WTC11 (cell line): ENCODE measurements around the gene INSYN1. TPM values are rescaled to one million over a fixed set of nuclear protein-coding genes. Genes with fewer than 3 reads are reported as not detected.

ENCODE experiments used
- ATAC-seq: fragments of 200-7000 bp; cut with Tn5 transposase; 2 replicates; pipeline ENCODE4 v1.10.0; 2021; ENCODE audit warnings: mild to moderate bottlenecking, moderate library complexity
- CTCF ChIA-PET: fragments of 300-600 bp; sonication (Branson Sonifier 250); formaldehyde crosslinking; loops from one replicate; lab custom pipeline; 2021; ENCODE audit warnings: antibody characterized with exemption; lab: Charles Lee
- POLR2A ChIA-PET: fragments of 350-600 bp; sonication (Branson Sonifier 250); formaldehyde crosslinking; loops from one replicate; lab custom pipeline; 2021; ENCODE audit warnings: antibody characterized with exemption; lab: Charles Lee
- DNase-seq: peaks from one replicate; pipeline ENCODE4 v3.0.0; 2021; ENCODE audit warnings: low spot score
- H3K27ac Mint-ChIP-seq: 2 replicates; pipeline ENCODE4 v1.8.0; 2021; ENCODE audit warnings: mixed read lengths
- H3K27me3 Mint-ChIP-seq: 2 replicates; pipeline ENCODE4 v1.8.0; 2021; ENCODE audit warnings: low read depth, mild to moderate bottlenecking, moderate library complexity, mixed read lengths
- H3K36me3 Mint-ChIP-seq: 2 replicates; pipeline ENCODE4 v1.8.0; 2021; ENCODE audit warnings: mixed read lengths
- H3K4me1 Mint-ChIP-seq: 2 replicates; pipeline ENCODE4 v1.8.0; 2022; ENCODE audit warnings: mixed read lengths
- H3K4me3 Mint-ChIP-seq: 2 replicates; pipeline ENCODE4 v1.8.0; 2021; ENCODE audit warnings: mild to moderate bottlenecking, moderate library complexity, mixed read lengths
- H3K9me3 Mint-ChIP-seq: 2 replicates; pipeline ENCODE4 v1.8.0; 2021; ENCODE audit warnings: mixed read lengths
- AFF4 ChIP-seq: sonication (generic); formaldehyde crosslinking; IDR thresholded peaks from 2 replicates; pipeline ENCODE4 v1.8.1; 2023; ENCODE audit warnings: mild to moderate bottlenecking, missing genetic modification reagents, borderline replicate concordance
- ATF2 ChIP-seq: sonication (generic); formaldehyde crosslinking; IDR thresholded peaks from 2 replicates; pipeline ENCODE4 v1.8.1; 2022; ENCODE audit warnings: low read depth, missing genetic modification reagents, borderline replicate concordance
- CDX4 ChIP-seq: fragments of 250-450 bp; sonication (Bioruptor Pico); IDR thresholded peaks from 2 replicates; pipeline ENCODE4 v1.9.0; 2021; ENCODE audit warnings: moderate library complexity, mild to moderate bottlenecking, inconsistent platforms, borderline replicate concordance
- ELF4 ChIP-seq: sonication (generic); formaldehyde crosslinking; IDR thresholded peaks from 2 replicates; pipeline ENCODE4 v1.8.1; 2022; ENCODE audit warnings: low read depth, mild to moderate bottlenecking, moderate library complexity, missing genetic modification reagents
- FOXJ3 ChIP-seq: sonication (generic); formaldehyde crosslinking; IDR thresholded peaks from 2 replicates; pipeline ENCODE4 v1.9.0; 2021; ENCODE audit warnings: missing genetic modification reagents, mild to moderate bottlenecking, borderline replicate concordance
- IRF2 ChIP-seq: sonication (generic); formaldehyde crosslinking; IDR thresholded peaks from 2 replicates; pipeline ENCODE4 v1.8.0; 2022; ENCODE audit warnings: low read depth, missing genetic modification reagents, borderline replicate concordance
- KAT7 ChIP-seq: sonication (generic); formaldehyde crosslinking; IDR thresholded peaks from 2 replicates; pipeline ENCODE4 v1.8.1; 2023; ENCODE audit warnings: missing genetic modification reagents, mild to moderate bottlenecking, borderline replicate concordance
- MXD4 ChIP-seq: fragments of 250-450 bp; sonication (Bioruptor Pico); IDR thresholded peaks from 2 replicates; pipeline ENCODE4 v1.8.0; 2021; ENCODE audit warnings: mild to moderate bottlenecking, moderate library complexity, borderline replicate concordance
- NFE2L1 ChIP-seq: sonication (generic); formaldehyde crosslinking; IDR thresholded peaks from 2 replicates; pipeline ENCODE4 v1.8.1; 2023; ENCODE audit warnings: missing genetic modification reagents
- NR1H2 ChIP-seq: sonication (generic); formaldehyde crosslinking; IDR thresholded peaks from 2 replicates; pipeline ENCODE4 v1.9.0; 2021; ENCODE audit warnings: mild to moderate bottlenecking, moderate library complexity, missing genetic modification reagents
- NR3C1 ChIP-seq: sonication (generic); formaldehyde crosslinking; conservative IDR thresholded peaks from 2 replicates; pipeline ENCODE4 v1.8.1; 2023; ENCODE audit warnings: low read depth, mild to moderate bottlenecking, missing genetic modification reagents
- PREB ChIP-seq: sonication (generic); formaldehyde crosslinking; IDR thresholded peaks from 2 replicates; pipeline ENCODE4 v1.8.1; 2022; ENCODE audit warnings: mild to moderate bottlenecking, missing genetic modification reagents, moderate library complexity, borderline replicate concordance
- SOX15 ChIP-seq: fragments of 250-450 bp; sonication (Bioruptor Pico); IDR thresholded peaks from 2 replicates; pipeline ENCODE4 v1.9.0; 2021; ENCODE audit warnings: mild to moderate bottlenecking
- SP1 ChIP-seq: sonication (generic); formaldehyde crosslinking; conservative IDR thresholded peaks from 2 replicates; pipeline ENCODE4 v1.8.1; 2022; ENCODE audit warnings: missing genetic modification reagents
- TEAD1 ChIP-seq: sonication (generic); formaldehyde crosslinking; IDR thresholded peaks from 2 replicates; pipeline ENCODE4 v1.8.0; 2022; ENCODE audit warnings: mild to moderate bottlenecking, missing genetic modification reagents
- TP53 ChIP-seq: sonication (generic); formaldehyde crosslinking; IDR thresholded peaks from 2 replicates; pipeline ENCODE4 v1.8.1; 2023; ENCODE audit warnings: mild to moderate bottlenecking, missing genetic modification reagents
- ZMAT4 ChIP-seq: fragments of 250-450 bp; sonication (Bioruptor Pico); IDR thresholded peaks from 2 replicates; pipeline ENCODE4 v1.9.0; 2021; ENCODE audit warnings: mild to moderate bottlenecking
- ZNF138 ChIP-seq: sonication (generic); formaldehyde crosslinking; conservative IDR thresholded peaks from 2 replicates; pipeline ENCODE4 v1.8.1; 2022; ENCODE audit warnings: mild to moderate bottlenecking, moderate library complexity, missing genetic modification reagents
- ZNF219 ChIP-seq: sonication (generic); formaldehyde crosslinking; IDR thresholded peaks from 2 replicates; pipeline ENCODE4 v1.8.0; 2023; ENCODE audit warnings: missing genetic modification reagents, mild to moderate bottlenecking, borderline replicate concordance
- total RNA-seq: library from RNA; stranded (reverse); gene quantifications from 3 replicates; pipeline ENCODE4 v1.2.3, GENCODE V29; 2021

The INSYN1 gene
- total RNA-seq, 1 experiment from 2014 or later = 11.9 TPM

- Mint-ChIP-seq H3K36me3 (no peaks in the 10 kb centered on the region), H3K4me3 (no peak overlapping the region; the same call in 1 of the 2 replicates), H3K27me3 (no peaks in the 10 kb centered on the region; the same call in 1 of the 2 replicates), H3K4me1 (peaks cover 28% of the 10 kb centered on the region), H3K9me3 (peaks cover 6% of the 10 kb centered on the region), H3K27ac (no peak overlapping the region)
- peak; percentile 77 for ATAC-seq
- ChIA-PET CTCF (interaction anchor here (0.9 to 2.5 kb wide), 13 partner anchors 9 to 208 kb away, joined by 3 to 16 read pairs (median 7); partner anchors contain the start of genes INSYN1 and TBC1D21), POLR2A (interaction anchor here (0.9 to 1.1 kb wide), 4 partner anchors 9 to 135 kb away, joined by 3 to 4 read pairs (median 3); partner anchors contain the start of gene NPTN)
- DNase-seq = peak; percentile 57
- no peak for TF ChIP-seq KAT7 (CRISPR knock-in tag)
- no peak for TF ChIP-seq AFF4 (CRISPR knock-in tag)
- TF ChIP-seq ZNF138 = no peak
- no peak for TF ChIP-seq NR3C1
- no peak for TF ChIP-seq SOX15 (CRISPR knock-in tag)
- TF ChIP-seq FOXJ3 = no peak
- TF ChIP-seq TEAD1 = no peak
Measured at GRCh38 chr15:73767806-73768501, 14.8 kb upstream of the INSYN1 start.

- ChIA-PET CTCF (no interaction called here), POLR2A (no interaction called here)
- no peaks in the 10 kb centered on the region for H3K36me3 Mint-ChIP-seq
- no peak overlapping the region for H3K4me3 Mint-ChIP-seq
- peaks cover 6% of the 10 kb centered on the region for H3K9me3 Mint-ChIP-seq
- DNase-seq = no peak
- no peak for ATAC-seq
- no peaks in the 10 kb centered on the region; the same call in 1 of the 2 replicates for H3K27me3 Mint-ChIP-seq
- H3K27ac Mint-ChIP-seq = no peak overlapping the region
- peaks cover 25% of the 10 kb centered on the region for H3K4me1 Mint-ChIP-seq
- TF ChIP-seq PREB (no peak), CDX4 (no peak), NFE2L1 (no peak), TP53 (CRISPR knock-in tag) (no peak), NR3C1 (no peak), SP1 (CRISPR knock-in tag) (no peak), IRF2 (no peak), NR1H2 (CRISPR knock-in tag) (no peak), MXD4 (CRISPR knock-in tag) (no peak), ELF4 (no peak), ZNF219 (CRISPR knock-in tag) (no peak), ATF2 (no peak), ZMAT4 (CRISPR knock-in tag) (no peak)
Measured at GRCh38 chr15:73766598-73766997, 13.4 kb upstream of the INSYN1 start.
